K562 (cell line): ENCODE data around the gene TMEM126B. TPM values are rescaled to one million over a fixed set of nuclear protein-coding genes. Genes with fewer than 3 reads are reported as not detected.
A peak's percentile ranks its signal among the peaks of the same experiment; 100 is the strongest.

Source experiments
- ARID3A ChIP-seq: IDR thresholded peaks from 2 replicates; pipeline ENCODE4 v1.6.1; 2012; ENCODE audit warnings: low read depth, low read length, improper control_type of control experiment, borderline replicate concordance
- BCOR ChIP-seq: fragments of 450-650 bp; IDR thresholded peaks from 2 replicates; pipeline ENCODE4 v1.6.1; 2016
- EZH2 ChIP-seq: IDR thresholded peaks from 2 replicates; pipeline ENCODE4 v1.6.1; 2012; ENCODE audit warnings: low read depth, mild to moderate bottlenecking, inconsistent platforms, low read length, borderline replicate concordance
- FOS ChIP-seq: IDR thresholded peaks from 3 replicates; pipeline ENCODE4 v1.6.1; 2011; ENCODE audit not compliant: insufficient read length; ENCODE audit errors: extremely low read depth
- FOXM1 ChIP-seq, 2 experiments: fragments of 450-650 bp in 1 of 2; sonication (generic) in 1 of 2; formaldehyde crosslinking in 1 of 2; IDR thresholded peaks; 2 replicates each; pipeline versions ENCODE4 v1.6.1 to v1.9.0; 2017 to 2022; ENCODE audit warnings: low read depth in 2 of 2, mild to moderate bottlenecking in 2 of 2, missing genetic modification reagents in 1 of 2, moderate library complexity in 1 of 2
- HDAC3 ChIP-seq: fragments of 450-650 bp; IDR thresholded peaks from 2 replicates; pipeline ENCODE4 v1.6.1; 2018; ENCODE audit warnings: borderline replicate concordance, mild to moderate bottlenecking, moderate library complexity; ENCODE audit not compliant: partially characterized antibody
- KAT2B ChIP-seq: IDR thresholded peaks from one replicate; pipeline ENCODE4 v1.6.1; 2012; ENCODE audit warnings: low read depth, mild to moderate bottlenecking, control low read depth, inconsistent platforms, low read length, moderate library complexity
- MXD1 ChIP-seq: fragments of 250-450 bp; sonication (Bioruptor Pico); IDR thresholded peaks from 2 replicates; pipeline ENCODE4 v1.8.0; 2021; ENCODE audit warnings: borderline replicate concordance, mild to moderate bottlenecking, moderate library complexity; ENCODE audit not compliant: poor library complexity, severe bottlenecking
- NR2F6 ChIP-seq: fragments of 450-650 bp; formaldehyde crosslinking; IDR thresholded peaks from 2 replicates; pipeline ENCODE4 v1.4.0; 2020; ENCODE audit warnings: mild to moderate bottlenecking
- SRSF1 ChIP-seq: fragments of 200-400 bp; formaldehyde crosslinking; IDR thresholded peaks from 2 replicates; pipeline ENCODE4 v1.6.1; 2017; ENCODE audit warnings: mild to moderate bottlenecking, low read depth, low read length, moderate library complexity
- STAT5A ChIP-seq: IDR thresholded peaks from 2 replicates; pipeline ENCODE4 v1.6.1; 2012; ENCODE audit warnings: low read length, inconsistent platforms, borderline replicate concordance
- TAL1 ChIP-seq: fragments of 450-650 bp; IDR thresholded peaks from 2 replicates; pipeline ENCODE4 v1.6.1; 2016; ENCODE audit warnings: mild to moderate bottlenecking
- TOE1 ChIP-seq, 2 experiments: fragments of 450-650 bp in 1 of 2; sonication (generic) in 1 of 2; formaldehyde crosslinking in 1 of 2; IDR thresholded peaks; 2 replicates each; pipeline versions ENCODE4 v1.7.1 to v1.8.0; 2016 to 2022; ENCODE audit warnings: borderline replicate concordance in 2 of 2, mild to moderate bottlenecking in 2 of 2, antibody characterized with exemption in 1 of 2, inconsistent platforms in 1 of 2, low read depth in 1 of 2, missing genetic modification reagents in 1 of 2, moderate library complexity in 1 of 2
- ZKSCAN1 ChIP-seq: fragments of 150-350 bp; IDR thresholded peaks from 2 replicates; pipeline ENCODE4 v1.6.1; 2016; ENCODE audit warnings: low read depth, low read length
- ZNF253 ChIP-seq: fragments of 250-450 bp; sonication (Bioruptor Pico); conservative IDR thresholded peaks from 2 replicates; pipeline ENCODE4 v1.6.1; 2021; ENCODE audit warnings: mild to moderate bottlenecking
- ZNF3 ChIP-seq: fragments of 250-450 bp; sonication (Bioruptor Pico); IDR thresholded peaks from 2 replicates; pipeline ENCODE4 v1.5.0; 2021; ENCODE audit warnings: mild to moderate bottlenecking, moderate library complexity
- ZNF395 ChIP-seq: fragments of 200-800 bp; sonication (Bioruptor generic); IDR thresholded peaks from 2 replicates; pipeline ENCODE4 v1.6.1; 2017; ENCODE audit warnings: missing genetic modification characterization, missing compliant biosample characterization
- ZNF696 ChIP-seq: fragments of 250-450 bp; sonication (Bioruptor Pico); conservative IDR thresholded peaks from 2 replicates; pipeline ENCODE4 v1.4.0; 2020; ENCODE audit warnings: mild to moderate bottlenecking, moderate library complexity
- polyA plus RNA-seq, 8 experiments: library from polyadenylated mRNA; depleted of rRNA in 4 of 8; stranded (reverse) in 5 of 8; unstranded in 3 of 8; fragments of >200 nt; fragmentation: Nextera tagmentation in 2 of 8; fragmentation: Illumina TruSeq in 1 of 8; extraction: Ambion mirVana in 2 of 8; extraction: Trizol in 1 of 8; gene quantifications; 2 replicates each; pipeline versions ENCODE4 v1.2.1 to v1.2.3, GENCODE V29; 2011 to 2014; ENCODE audit warnings: inconsistent platforms in 1 of 8, missing spikeins in 1 of 8
- total RNA-seq, 7 experiments: library from RNA; depleted of rRNA in 6 of 7; stranded (reverse); fragments of >200 nt in 6 of 7; fragmentation: Illumina TruSeq in 2 of 7; extraction: Trizol in 2 of 7; gene quantifications; 2 replicates each; pipeline versions ENCODE4 v1.2.1 to v1.2.3, GENCODE V29; 2011 to 2021; ENCODE audit warnings: low replicate concordance in 1 of 7

TMEM126B gene
- total and polyA plus RNA-seq, 9 of the 15 experiments (the other 6 are each of a cell fraction or from before 2014, with no cell fraction given) = 85.5 to 226 (median 164) TPM

GRCh38 chr11:85647604-85648299 is 19.4 kb downstream of the TMEM126B start, which contains the start of gene TMEM126A (continued):
- no peak for TF ChIP-seq BCOR
- TF ChIP-seq TOE1 (IDR thresholded peaks at IDR 0.05; ENCODE audit: borderline replicate concordance) = peak; percentile 78; the same call in 1 of the 2 replicates
- no peak for TF ChIP-seq TOE1 (CRISPR knock-in tag; IDR thresholded peaks at IDR 0.05; ENCODE audit: borderline replicate concordance, low read depth)
- 0 out of 2 replicates have a peak, but pooled peaks have one; percentile 42 for TF ChIP-seq ARID3A
- no peak for TF ChIP-seq EZH2
- no peak for TF ChIP-seq HDAC3
- no peak for TF ChIP-seq ZKSCAN1
- TF ChIP-seq TAL1 = no peak
- no peak for TF ChIP-seq FOS
- no peak for TF ChIP-seq ZNF3 (CRISPR knock-in tag)
- no peak for TF ChIP-seq NR2F6 (CRISPR knock-in tag)
- peak; percentile 28 for TF ChIP-seq MXD1 (CRISPR knock-in tag)
- TF ChIP-seq KAT2B = no peak
- TF ChIP-seq ZNF696 (CRISPR knock-in tag) = no peak
- no peak for TF ChIP-seq ZNF253 (CRISPR knock-in tag)
- TF ChIP-seq FOXM1 (IDR thresholded peaks at IDR 0.05; ENCODE audit: low read depth) = 0 out of 2 replicates have a peak, but pooled peaks have one; percentile 14
- no peak for TF ChIP-seq FOXM1 (CRISPR knock-in tag; IDR thresholded peaks at IDR 0.05; ENCODE audit: low read depth)
- no peak for TF ChIP-seq SRSF1
- TF ChIP-seq ZNF395 (CRISPR knock-in tag) = no peak
- no peak for TF ChIP-seq STAT5A
